ENCODE data around the gene PA2G4.

- no peak for TF ChIP-seq CTCF (IDR thresholded peaks at IDR 0.05)
- no peak for TF ChIP-seq POLR2A (IDR thresholded peaks at IDR 0.05)
Measured at GRCh38 chr12:56128670-56129205, 24.4 kb downstream of the PA2G4 start.

Data from heart left ventricle (tissue), 13 donors.